ENCODE measurements around the gene SLCO2B1. TPM values are rescaled to one million over a fixed set of nuclear protein-coding genes. Genes with fewer than 3 reads are reported as not detected.

SLCO2B1 gene
- total and polyA plus RNA-seq, 8 donors: 3.3 to 68.2 (median 16.0) TPM

GRCh38 chr11:75184051-75184450, 33.1 kb downstream of the SLCO2B1 start:
- TF ChIP-seq CTCF (IDR thresholded peaks at IDR 0.05) (no peak), EP300 (IDR thresholded peaks at IDR 0.05) (no peak), POLR2A (IDR thresholded peaks at IDR 0.05) (no peak), POLR2AphosphoS5 (IDR thresholded peaks at IDR 0.05) (no peak)
- Histone ChIP-seq H3K27me3 (peaks cover 0 to 7% (median 0%) of the 10 kb centered on the region in 3 donors), H3K4me1 (no peaks in the 10 kb centered on the region), H3K27ac (no peak overlapping the region), H3K9me3 (no peaks in the 10 kb centered on the region), H3K4me3 (no peak overlapping the region), H3K36me3 (no peaks in the 10 kb centered on the region)
- intact Hi-C loops (cut with DNase I; ENCODE audit: low total_unique reads): no loop called here
- no peak for DNase-seq
- 89 to 98% (median 91%) methylated on average over 4 of the region's 4 CpGs for WGBS, 5 donors

DNA sequence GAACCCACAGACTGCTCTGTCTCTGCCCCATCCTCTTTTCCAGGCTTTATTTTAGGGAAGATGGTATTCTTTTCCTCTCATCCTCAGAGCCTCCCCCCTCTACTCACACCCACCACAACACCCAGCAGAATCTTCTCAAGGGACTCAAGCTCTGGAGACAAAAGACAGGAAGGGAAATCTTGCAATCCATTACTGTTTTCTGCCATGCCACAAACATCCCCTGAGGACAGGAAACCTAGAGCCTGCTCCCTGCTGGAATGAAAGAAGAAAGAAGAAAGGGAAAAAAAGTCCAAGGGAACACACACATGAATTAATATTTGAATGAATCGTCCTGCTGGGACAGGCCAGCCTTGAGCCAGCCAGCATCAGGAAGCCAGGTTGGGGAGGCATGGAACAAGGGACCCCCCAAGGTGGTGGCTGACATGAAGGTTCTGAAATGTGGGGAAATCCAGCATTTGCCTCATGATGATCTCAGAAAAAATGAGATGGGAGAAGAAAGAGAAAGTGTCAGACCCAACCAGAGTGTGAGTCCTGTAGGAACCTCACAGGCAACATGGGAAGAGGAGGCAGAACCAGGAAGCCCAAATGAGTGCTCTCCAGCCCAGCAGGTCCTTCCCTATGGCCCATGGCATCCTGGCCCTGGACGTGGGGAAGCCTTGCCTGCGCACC, 34.0 kb downstream of the SLCO2B1 start:
- Histone ChIP-seq H3K4me1 (peaks cover 0 to under 1% (median 0%) of the 10 kb centered on the region in 4 donors), H3K27ac (no peak overlapping the region), H3K27me3 (peaks cover 0 to 7% (median 0%) of the 10 kb centered on the region in 3 donors), H3K36me3 (no peaks in the 10 kb centered on the region), H3K9me3 (no peaks in the 10 kb centered on the region), H3K4me3 (no peak overlapping the region)
- intact Hi-C loops (cut with DNase I; ENCODE audit: low total_unique reads): no loop called here
- WGBS, 5 donors: 53 to 76% (median 65%) methylated on average over 3 of the region's 3 CpGs
- no peak for DNase-seq
- TF ChIP-seq CTCF (IDR thresholded peaks at IDR 0.05) (no peak), POLR2A (IDR thresholded peaks at IDR 0.05) (no peak), EP300 (IDR thresholded peaks at IDR 0.05) (no peak), POLR2AphosphoS5 (IDR thresholded peaks at IDR 0.05) (no peak)

- no peaks in the 10 kb centered on the region for H3K9me3 ChIP-seq
- H3K4me1 ChIP-seq: peaks cover 0 to 10% (median 5%) of the 10 kb centered on the region in 4 donors
- H3K27ac ChIP-seq: no peak overlapping the region
- intact Hi-C loops (cut with DNase I; ENCODE audit: low total_unique reads): no loop called here
- peaks cover 0 to 7% (median 0%) of the 10 kb centered on the region in 3 donors for H3K27me3 ChIP-seq
- H3K36me3 ChIP-seq: peaks cover 0 to 10% (median 0%) of the 10 kb centered on the region in 4 donors
- 79 to 87% (median 85%) methylated on average over 2 to 3 of the region's 3 CpGs for WGBS, 5 donors
- no peak overlapping the region for H3K4me3 ChIP-seq
- TF ChIP-seq POLR2A (IDR thresholded peaks at IDR 0.05) (no peak), CTCF (IDR thresholded peaks at IDR 0.05) (no peak), EP300 (IDR thresholded peaks at IDR 0.05) (no peak), POLR2AphosphoS5 (IDR thresholded peaks at IDR 0.05) (no peak)
- no peak for DNase-seq
Measured at GRCh38 chr11:75185866-75186265, 35.0 kb downstream of the SLCO2B1 start.

DNA sequence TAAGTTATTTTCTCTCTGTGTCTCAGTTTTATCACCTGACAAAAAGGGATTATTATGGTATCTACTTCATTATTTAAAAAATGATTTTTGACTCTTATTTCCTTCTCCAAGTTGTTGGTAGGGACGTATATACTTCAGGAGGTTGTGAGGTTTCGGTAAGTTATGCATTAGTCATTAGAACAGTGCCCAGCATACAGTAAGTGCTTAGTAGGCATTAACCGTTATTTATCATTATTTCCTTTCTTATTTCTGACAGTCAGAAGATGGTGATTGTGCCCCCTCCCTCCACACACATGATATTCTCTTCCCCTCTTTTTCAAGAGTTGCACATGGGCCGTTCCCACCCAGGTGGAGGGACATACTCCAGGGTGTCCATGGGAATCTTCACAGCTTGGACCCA, 36.1 kb downstream of the SLCO2B1 start:
- WGBS, 5 donors: 92 to 94% (median 93%) methylated on average over 4 of the region's 4 CpGs
- intact Hi-C loops (cut with DNase I; ENCODE audit: low total_unique reads): no loop called here
- peaks cover 0 to 10% (median 0%) of the 10 kb centered on the region in 4 donors for H3K36me3 ChIP-seq

More for the DNA sequence above, 36.1 kb downstream of the SLCO2B1 start:
- Histone ChIP-seq H3K27ac (no peak overlapping the region), H3K4me3 (no peak overlapping the region), H3K4me1 (peaks cover 0 to 20% (median 14%) of the 10 kb centered on the region in 4 donors), H3K9me3 (no peaks in the 10 kb centered on the region), H3K27me3 (no peaks in the 10 kb centered on the region)
- no peak for TF ChIP-seq POLR2A (IDR thresholded peaks at IDR 0.05)
- no peak for TF ChIP-seq EP300 (IDR thresholded peaks at IDR 0.05)
- no peak for TF ChIP-seq CTCF (IDR thresholded peaks at IDR 0.05)
- TF ChIP-seq POLR2AphosphoS5 (IDR thresholded peaks at IDR 0.05): no peak
- no peak for DNase-seq
